ENCODE measurements around the gene GPAT3.

The GPAT3 gene

DNA sequence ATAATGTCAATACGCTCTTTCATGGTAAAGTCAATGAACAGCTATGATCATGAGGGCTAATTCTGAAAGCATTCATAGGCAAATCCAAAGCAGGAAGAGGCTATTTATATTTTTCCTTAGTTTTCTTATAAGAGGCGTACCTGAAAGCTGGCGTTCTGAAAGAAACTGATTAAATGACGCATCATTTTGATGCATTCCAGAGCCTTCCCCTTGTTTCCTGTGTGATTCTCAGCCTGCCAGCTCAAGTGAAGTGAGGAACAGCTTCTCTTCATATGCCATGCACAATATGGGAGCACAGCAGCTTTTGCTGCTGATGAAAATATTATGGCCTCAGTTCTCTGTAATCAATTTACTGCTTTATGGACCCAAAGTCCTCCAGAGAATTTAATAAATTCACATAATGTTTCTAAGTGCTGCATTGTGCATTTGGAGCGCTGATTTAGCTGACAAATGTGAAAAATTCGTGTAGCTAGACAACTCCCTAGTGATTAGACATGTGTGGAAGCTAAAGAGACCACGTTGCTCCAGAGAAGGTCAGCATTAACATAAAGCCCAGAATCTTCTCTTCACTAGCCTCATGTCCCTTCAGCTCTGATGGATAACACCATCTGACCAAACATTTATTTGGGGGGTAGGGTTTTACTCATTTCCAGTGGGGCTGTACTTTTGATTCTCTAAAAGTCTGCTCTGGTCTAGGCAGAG, 110.8 kb downstream of the GPAT3 start:
- DNase-seq = no peak

- DNase-seq = no peak
Observed at GRCh38 chr4:83651846-83652245, 115.9 kb downstream of the GPAT3 start.

Measured in NCI-H2081 treated with DMSO at 0.1 percent for 48 hours (cell line).